ENCODE data around the gene CTAGE9.

DNA sequence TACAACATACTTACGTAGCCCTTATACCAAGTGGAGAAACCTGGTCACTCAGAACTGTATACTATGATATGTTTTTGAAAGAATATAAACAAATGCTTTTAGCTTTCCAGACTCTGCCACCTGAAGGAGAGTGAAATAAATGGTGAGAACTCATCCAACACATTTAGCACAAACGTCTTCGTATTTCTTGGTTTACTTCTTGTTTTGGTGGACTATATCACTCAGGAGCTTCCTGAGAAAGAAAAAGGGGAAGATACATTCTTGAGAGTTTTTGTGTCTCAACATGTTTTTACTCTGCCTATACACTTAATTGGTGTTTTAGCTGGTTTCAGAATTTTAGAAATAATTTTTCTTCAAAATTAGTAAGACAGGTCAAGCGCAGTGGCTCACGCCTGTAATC is 19.4 kb upstream of the CTAGE9 start:
- no peak for TF ChIP-seq CTCF (IDR thresholded peaks at IDR 0.05 in 8 of 11, conservative IDR thresholded peaks at IDR 0.05 in 3 of 11)
- no peak for TF ChIP-seq POLR2A (IDR thresholded peaks at IDR 0.05)
- no peak for TF ChIP-seq POLR2AphosphoS5 (IDR thresholded peaks at IDR 0.05)
